Activated T-cell treated with anti-CD3 and anti-CD28 coated beads for 4 hours (primary cell): Measurements from ENCODE around the gene RNF149.
"Not testable (repeated sequence)": the region's sequence is repeated elsewhere in the genome, so short reads cannot be mapped to it uniquely, and the experiment has no call there.

Experiments
- DNase-seq: peaks from one replicate; pipeline ENCODE4 v3.0.0-alpha.2; 2020

Gene RNF149

DNA sequence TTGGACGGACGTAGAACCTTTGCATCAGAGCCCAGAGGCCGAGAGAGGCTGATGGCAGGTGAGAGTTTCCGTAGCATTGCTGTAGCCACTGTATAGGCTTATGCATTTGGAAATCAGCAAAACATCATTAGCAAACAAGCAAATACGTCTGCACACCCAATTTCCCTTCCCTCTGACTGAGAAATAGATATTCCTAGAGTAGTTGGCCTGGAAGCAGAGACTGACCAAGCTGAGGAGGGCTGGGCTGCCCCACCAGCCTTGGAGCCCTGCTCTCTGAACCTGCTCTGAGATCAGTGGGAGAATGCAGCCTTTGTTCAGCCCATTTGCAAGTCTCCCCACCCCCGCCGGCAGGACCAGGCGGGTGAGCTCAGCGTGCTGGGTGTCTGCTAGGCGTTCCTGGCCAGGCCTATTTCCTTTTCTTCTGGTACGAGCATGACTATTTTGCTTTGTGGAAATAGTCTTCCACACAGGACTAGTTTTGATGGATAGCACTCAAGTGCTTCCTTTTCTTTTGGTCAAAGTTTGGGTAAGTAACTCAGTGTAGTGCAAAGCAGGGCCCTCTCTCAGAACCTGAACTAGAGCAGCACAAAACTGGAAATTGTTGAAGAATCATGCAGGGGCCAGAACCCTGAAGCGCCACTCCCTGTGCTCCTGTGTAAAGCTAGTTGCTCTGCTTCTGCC, 21.9 kb upstream of the RNF149 start:
- no peak for DNase-seq

DNA sequence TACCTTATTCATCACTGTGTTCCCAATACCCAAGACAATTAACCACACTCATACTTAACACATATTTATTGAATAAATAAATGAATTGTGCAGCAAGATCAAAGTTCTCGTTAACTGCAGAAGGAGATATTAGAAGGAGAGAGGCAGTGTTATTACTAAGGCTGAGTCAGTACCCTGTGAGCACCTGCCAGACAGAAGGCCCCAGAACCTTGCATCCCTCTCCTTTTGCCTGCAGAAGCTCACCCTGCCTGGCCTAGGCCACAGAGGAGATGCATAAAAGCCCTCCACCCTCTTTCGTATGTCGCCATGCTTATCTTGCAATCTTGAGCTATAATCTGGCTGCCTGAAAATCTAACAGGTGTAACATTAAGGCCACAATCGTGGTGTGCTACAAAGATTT, 20.5 kb upstream of the RNF149 start:
- no peak for DNase-seq

GRCh38 chr2:101328474-101329007, 20.0 kb upstream of the RNF149 start:
- no peak for DNase-seq

DNA sequence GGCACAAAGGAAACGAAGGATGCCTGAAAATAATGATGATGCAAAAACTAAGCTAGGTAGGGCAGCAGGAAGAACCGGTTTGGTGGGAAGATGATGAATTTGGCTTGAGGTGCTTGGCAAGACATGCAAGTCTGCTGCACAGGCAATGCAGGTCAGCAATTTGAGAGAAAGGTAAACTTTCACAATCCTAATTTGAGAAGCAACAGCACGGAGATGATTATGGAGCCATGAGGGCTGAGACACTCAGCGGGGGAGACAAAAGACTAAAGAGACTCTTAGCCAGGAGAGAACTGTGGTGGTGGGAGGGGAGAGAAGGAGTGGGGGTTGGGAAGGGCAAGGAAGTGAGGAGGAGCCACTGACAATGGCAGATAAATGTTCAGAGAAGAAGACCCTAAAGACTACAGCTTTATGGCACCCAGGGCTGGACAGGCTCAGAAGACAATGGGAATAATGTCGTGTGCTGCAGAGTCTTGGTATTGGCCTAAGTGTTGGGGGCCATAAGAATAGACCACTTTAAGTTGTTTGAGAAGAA, 19.4 kb upstream of the RNF149 start:
- DNase-seq = no peak

- DNase-seq = no peak
These were observed 16.9 kb upstream of the RNF149 start for GRCh38 chr2:101325425-101325824.

GRCh38 chr2:101316568-101316967, 8.1 kb upstream of the RNF149 start:
- DNase-seq = not testable (repeated sequence)

GRCh38 chr2:101311696-101312017, 3.2 kb upstream of the RNF149 start:
- no peak for DNase-seq

- no peak for DNase-seq
These were observed 2.6 kb upstream of the RNF149 start for GRCh38 chr2:101310834-101311695.

DNA sequence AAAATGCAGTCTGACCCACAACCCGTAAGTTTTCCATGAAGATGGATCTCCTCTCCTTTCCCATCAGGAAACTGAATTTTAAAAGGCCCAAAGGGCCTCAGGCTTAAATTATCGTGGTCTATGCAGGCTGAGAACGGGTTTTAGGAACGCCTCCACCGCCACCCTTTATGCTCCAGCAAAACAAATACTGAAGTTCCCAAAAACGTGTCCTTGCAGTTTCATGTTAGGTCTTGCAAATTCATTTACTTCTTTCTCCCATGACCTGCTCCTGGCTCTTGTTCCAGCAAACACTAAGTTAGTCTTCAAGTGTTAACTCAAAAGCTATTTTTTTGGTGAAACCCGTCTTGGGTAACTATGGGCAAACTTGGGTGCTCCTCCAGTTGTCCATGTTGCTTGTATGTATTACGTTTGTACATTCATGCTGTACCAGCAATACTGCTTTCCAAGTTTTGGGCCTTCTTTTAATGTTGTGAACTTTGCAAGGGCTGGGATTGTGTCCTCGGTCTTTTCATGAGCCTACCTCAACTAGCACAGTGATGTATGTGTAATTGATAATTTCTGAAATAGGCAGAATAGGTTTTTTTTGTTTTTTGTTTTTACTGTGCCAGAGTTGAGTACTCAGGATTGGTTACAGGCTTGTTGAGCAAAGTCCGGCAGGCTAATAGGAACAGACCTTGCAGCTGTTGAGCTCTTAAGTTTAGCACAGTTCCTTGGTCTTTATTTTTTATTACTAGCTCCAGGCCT, 1.8 kb upstream of the RNF149 start:
- no peak for DNase-seq

DNA sequence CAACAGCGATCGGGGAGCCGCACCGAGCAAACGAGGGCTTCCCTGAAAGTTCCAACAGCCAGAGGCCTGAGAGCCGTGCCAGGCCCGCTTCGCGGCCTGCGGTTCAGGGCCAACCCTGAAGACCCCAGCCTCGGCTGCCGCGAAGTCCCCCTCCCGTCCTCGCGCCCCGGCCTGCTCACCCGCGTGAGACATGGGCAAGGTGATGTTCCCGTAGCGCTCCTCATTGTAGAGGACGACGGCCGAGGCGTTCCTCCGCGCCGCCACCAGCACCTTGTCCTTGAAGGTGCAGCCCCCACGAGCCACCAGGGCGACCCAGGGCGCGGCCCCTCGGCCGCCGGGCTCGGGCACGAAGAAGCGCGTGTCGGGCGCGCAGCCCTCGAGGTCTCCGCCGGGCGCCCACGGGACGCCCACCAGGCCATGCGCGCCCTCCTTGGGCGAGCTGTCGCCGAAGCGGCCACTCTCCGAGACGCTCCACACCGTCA, 510 bp downstream of the RNF149 start:
- DNase-seq = no peak

DNA sequence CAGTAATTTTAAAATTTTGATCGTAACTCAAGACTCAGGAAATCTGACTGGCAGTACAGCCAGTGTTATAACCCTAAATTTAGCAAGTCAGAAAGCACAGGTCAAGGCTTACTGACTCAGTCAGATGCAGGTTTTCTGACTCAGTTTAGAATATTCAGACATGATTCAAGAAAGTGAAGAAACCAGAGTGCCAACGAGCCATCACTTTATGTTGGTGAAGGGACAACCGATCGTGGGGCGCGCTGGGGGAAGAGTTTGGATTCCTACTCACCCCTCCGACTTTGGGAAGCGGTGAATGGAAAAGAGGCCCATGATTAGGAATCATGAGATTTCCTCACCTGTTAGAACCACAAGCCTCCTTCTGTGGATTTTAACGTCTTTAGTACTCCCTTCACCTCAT, 998 bp downstream of the RNF149 start:
- DNase-seq = no peak

DNA sequence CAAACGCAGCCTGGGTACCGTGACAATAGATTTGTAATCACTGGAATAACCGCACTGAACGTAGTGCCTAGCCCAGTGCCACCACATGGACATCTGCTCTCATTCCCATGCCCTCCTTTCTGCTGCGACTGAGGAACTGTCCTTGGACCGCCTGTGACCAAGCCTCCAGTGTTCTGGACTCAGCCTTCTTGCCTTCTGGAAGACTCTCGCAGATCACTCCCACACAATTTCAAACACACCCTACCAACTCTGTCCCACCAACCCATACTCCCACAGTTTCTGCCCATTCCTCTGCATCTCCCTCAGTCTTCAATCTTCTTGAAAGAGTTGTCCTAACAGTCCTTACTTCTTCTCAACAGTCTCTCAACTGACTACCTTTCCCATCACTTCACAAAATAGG, 2.1 kb downstream of the RNF149 start:
- DNase-seq = no peak

DNA sequence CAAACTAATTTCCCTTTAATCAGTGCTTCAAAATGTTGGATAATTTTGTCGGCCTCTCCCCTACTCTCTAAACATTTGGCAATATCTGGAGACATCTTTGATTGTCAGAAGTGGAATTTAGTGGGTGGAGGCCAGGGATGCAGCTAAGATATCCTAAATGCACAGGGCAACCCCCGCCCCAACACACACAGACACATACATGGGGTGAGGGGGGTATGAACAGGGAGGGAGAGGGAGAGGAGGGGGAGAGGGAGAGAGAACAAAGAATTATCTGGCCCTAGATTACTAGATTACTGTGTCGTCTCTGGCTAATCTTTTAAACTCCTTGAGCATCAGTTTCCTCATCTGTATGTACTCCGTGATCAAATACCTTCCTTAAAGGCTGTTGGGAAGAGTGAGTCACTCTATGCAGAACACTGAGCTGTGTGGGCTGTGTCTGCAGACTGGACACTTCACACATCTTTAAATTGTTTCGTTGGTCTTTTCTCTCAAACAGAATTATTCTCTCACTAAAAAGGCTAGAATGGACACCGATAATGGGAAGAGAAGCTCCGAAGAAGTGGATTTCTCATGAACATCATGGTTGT, 2.9 kb downstream of the RNF149 start:
- no peak for DNase-seq

DNA sequence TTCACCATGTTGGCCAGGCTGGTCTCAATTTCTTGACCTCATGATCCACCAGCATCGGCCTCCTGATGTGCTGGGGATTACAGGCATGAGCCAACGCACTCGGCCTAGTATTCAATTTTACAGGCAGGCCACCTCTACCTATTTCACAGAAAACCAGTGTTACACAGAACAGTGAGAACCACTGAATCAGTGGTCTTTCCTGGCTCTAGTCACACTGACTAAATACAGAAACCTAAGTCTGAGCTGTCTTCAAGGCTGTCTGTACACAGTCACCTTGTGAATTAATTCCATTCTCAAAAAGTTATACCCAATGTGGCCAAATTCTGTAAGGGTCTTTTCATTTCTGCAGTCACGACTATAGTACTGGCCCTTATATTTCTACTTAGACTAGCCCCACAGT, 3.5 kb downstream of the RNF149 start:
- no peak for DNase-seq

DNA sequence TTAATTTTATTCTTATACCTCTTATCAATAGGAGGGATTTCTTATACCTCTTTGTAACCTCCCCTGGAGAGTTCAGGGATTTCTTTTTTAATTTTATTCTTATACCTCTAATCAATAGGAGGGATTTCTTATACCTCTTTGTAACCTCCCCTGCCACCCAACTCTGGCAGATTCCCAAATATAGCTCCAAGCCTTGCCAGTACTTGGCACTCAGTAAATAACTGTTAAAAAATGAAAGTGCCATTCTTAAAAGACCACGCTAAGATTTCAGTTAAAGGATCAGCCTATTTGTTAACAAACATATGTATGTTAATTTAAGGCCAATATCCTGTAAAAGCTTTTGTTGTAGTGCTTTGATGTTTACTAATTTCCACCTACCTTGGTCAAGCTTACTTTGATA, 4.8 kb downstream of the RNF149 start:
- DNase-seq = no peak

GRCh38 chr2:101302016-101302415, 6.5 kb downstream of the RNF149 start:
- no peak for DNase-seq

DNA sequence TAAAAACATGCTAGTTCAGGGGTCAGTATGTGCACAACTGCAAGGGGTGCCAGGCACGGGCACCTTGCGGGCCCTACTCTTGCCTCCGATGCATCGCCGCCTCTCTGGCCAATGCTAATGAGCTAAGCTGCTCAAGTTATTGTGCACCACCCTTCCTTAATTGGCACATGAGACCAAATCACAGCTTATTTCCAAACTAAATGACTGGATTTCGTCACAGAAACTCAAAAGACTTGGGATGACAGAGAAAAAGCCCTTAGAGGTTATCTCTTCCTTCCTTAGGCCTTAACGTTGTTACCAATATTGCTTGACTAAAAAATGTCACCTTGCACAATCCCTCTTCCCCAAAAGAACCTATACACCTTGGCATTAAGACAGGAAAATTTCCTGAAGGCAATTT, 7.7 kb downstream of the RNF149 start:
- DNase-seq = no peak

DNA sequence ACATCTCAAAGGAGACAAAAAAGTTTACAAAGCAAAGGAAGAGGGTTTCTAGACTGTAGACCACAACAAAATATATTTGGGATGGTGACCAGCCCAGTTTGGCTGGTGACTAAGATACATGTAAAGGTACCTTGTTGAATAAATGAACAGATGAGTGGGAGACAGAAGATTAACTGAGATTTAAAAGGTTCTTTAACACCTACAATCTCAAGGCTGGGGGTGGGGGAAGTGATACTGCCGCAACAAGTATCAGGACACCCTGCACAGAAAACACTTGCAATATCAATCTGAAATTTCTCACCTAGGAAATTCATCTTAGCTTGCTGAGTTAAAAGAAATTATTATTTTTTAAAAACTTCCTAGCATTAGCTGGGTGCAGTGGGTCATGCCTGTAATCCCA, 8.3 kb downstream of the RNF149 start:
- DNase-seq = no peak

DNA sequence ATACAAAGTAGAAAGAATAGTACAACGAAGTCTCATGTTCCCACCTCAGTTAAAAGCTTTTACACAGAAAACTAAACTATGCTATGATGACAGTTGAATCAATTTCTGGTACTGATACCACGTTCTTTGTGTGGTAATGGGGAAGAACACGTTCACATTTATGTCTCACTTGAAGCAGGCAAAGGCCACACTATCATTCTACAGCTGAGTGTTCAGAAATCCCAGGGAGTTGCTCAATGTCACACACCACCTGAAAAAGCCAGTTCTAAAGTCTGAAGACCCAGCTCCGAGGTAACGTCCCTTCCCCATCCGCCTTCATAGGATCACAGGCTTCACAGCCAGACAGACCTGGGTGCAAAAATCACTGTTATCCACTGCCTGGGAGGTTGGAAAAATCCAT, 8.9 kb downstream of the RNF149 start:
- DNase-seq = no peak

- no peak for DNase-seq
These were observed 11.1 kb downstream of the RNF149 start for GRCh38 chr2:101297383-101297782.

GRCh38 chr2:101296371-101296770, 12.1 kb downstream of the RNF149 start:
- DNase-seq = no peak

DNA sequence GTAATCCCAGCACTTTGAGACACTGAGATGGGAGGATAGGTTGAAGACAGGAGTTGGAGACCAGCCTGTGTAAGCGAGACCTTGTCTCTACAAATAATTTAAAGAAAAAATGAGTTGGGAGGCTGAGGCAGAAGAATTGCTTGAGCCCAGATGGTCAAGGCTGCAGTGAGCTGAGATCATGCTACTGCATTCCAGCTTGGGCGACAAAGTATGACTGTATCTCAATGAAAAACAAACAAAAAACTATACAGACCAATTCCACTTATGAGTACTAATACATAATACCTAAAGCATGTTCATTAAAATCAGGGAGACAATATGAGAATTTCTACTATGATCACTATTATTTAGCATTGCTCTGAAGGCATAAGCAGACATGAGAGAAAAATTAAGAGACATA, 12.6 kb downstream of the RNF149 start:
- DNase-seq = no peak

DNA sequence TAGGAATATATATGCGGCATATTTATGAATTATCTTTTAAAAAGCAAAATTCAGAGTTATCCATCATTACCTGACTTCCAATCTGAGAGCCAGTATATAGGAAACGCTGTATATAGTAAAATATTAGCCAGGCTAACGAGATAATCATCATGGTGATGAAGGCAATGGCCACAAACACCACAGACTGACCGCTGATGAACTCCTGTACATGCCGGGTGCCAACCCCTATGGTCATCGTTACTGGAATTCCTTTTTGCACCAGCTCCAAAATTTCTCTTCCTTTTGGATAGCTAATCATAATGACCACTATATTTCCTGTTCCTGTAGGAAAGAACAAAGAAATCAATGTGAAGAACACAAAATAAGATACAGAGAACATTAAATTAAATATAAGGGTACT, 13.6 kb downstream of the RNF149 start:
- DNase-seq = no peak
